ENCODE data around the gene ITM2B. TPM values are rescaled to one million over a fixed set of nuclear protein-coding genes. Genes with fewer than 3 reads are reported as not detected.

Gene ITM2B
- total and polyA plus RNA-seq, 5 donors from 2014 or later, result 324 to 1,148 (median 1,042) TPM

GRCh38 chr13:48230541-48230940 lies 2.5 kb upstream of the ITM2B start:
- peaks cover 4 to 49% (median 39%) of the 10 kb centered on the region in 4 donors for H3K4me1 Mint-ChIP-seq
- ATAC-seq (ENCODE audit: low read depth in 2 of 2) (no peak), DNase-seq (no peak)
- Histone ChIP-seq H3K36me3 (ENCODE audit: control insufficient read depth, insufficient read depth, low read length) (peaks cover 3% of the 10 kb centered on the region), H3K27ac (ENCODE audit: insufficient read depth, low read length, poor library complexity, severe bottlenecking) (no peak overlapping the region), H3K9me3 (ENCODE audit: control insufficient read depth in 2 of 2, low read length in 2 of 2) (no peaks in the 10 kb centered on the region), H3K4me1 (ENCODE audit: control insufficient read depth, insufficient read depth, low read length, poor library complexity, severe bottlenecking) (peaks cover 26% of the 10 kb centered on the region), H3K27me3 (ENCODE audit: control insufficient read depth, insufficient read depth, low read length) (peaks cover 6% of the 10 kb centered on the region), H3K4me3 (ENCODE audit: low read depth, low read length) (no peak overlapping the region)
- no peak overlapping the region for H3K4me3 Mint-ChIP-seq
- peak overlapping the region in 2 of 3 donors; percentile 50 to 99 for H3K27ac Mint-ChIP-seq
- no peaks in the 10 kb centered on the region for H3K9me3 Mint-ChIP-seq
- H3K27me3 Mint-ChIP-seq, result peaks cover 29% of the 10 kb centered on the region
- peaks cover 11% of the 10 kb centered on the region for H3K36me3 Mint-ChIP-seq

GRCh38 chr13:48231080-48231479 lies 1.9 kb upstream of the ITM2B start:
- peaks cover 16% of the 10 kb centered on the region for H3K36me3 Mint-ChIP-seq
- Histone ChIP-seq H3K27ac (ENCODE audit: insufficient read depth, low read length, poor library complexity, severe bottlenecking) (no peak overlapping the region), H3K4me1 (ENCODE audit: control insufficient read depth, insufficient read depth, low read length, poor library complexity, severe bottlenecking) (peaks cover 32% of the 10 kb centered on the region), H3K27me3 (ENCODE audit: control insufficient read depth, insufficient read depth, low read length) (peaks cover 6% of the 10 kb centered on the region), H3K4me3 (ENCODE audit: low read depth, low read length) (no peak overlapping the region), H3K36me3 (ENCODE audit: control insufficient read depth, insufficient read depth, low read length) (peaks cover 6% of the 10 kb centered on the region), H3K9me3 (ENCODE audit: control insufficient read depth in 2 of 2, low read length in 2 of 2) (no peaks in the 10 kb centered on the region)
- peak overlapping the region; percentile 98 to 99 (median 98) for H3K27ac Mint-ChIP-seq
- ATAC-seq (ENCODE audit: low read depth in 2 of 2) (no peak), DNase-seq (no peak)
- peak overlapping the region; percentile 90 to 100 (median 98) for H3K4me3 Mint-ChIP-seq
- peaks cover 26% of the 10 kb centered on the region for H3K27me3 Mint-ChIP-seq
- H3K4me1 Mint-ChIP-seq, result peaks cover 4 to 51% (median 43%) of the 10 kb centered on the region in 4 donors
- no peaks in the 10 kb centered on the region for H3K9me3 Mint-ChIP-seq

- Mint-ChIP-seq H3K9me3 (no peaks in the 10 kb centered on the region), H3K4me1 (peaks cover 4 to 58% (median 46%) of the 10 kb centered on the region in 4 donors), H3K4me3 (peak overlapping the region; percentile 97 to 100 (median 98)), H3K36me3 (peaks cover 24% of the 10 kb centered on the region), H3K27ac (peak overlapping the region; percentile 98 to 99 (median 98)), H3K27me3 (peaks cover 21% of the 10 kb centered on the region)
- DNase-seq (no peak), ATAC-seq (ENCODE audit: low read depth in 2 of 2) (no peak)
- H3K27ac ChIP-seq (ENCODE audit: insufficient read depth, low read length, poor library complexity, severe bottlenecking), result peak overlapping the region; percentile 92
- H3K4me3 ChIP-seq (ENCODE audit: low read depth, low read length), result peak overlapping the region; percentile 90
- peaks cover 40% of the 10 kb centered on the region for H3K4me1 ChIP-seq (ENCODE audit: control insufficient read depth, insufficient read depth, low read length, poor library complexity, severe bottlenecking)
- no peaks in the 10 kb centered on the region for H3K9me3 ChIP-seq (ENCODE audit: control insufficient read depth in 2 of 2, low read length in 2 of 2)
- H3K36me3 ChIP-seq (ENCODE audit: control insufficient read depth, insufficient read depth, low read length), result peaks cover 8% of the 10 kb centered on the region
- peaks cover 3% of the 10 kb centered on the region for H3K27me3 ChIP-seq (ENCODE audit: control insufficient read depth, insufficient read depth, low read length)
Observed at GRCh38 chr13:48231933-48232332, 1.1 kb upstream of the ITM2B start.

GRCh38 chr13:48232420-48233045 lies 473 bp upstream of the ITM2B start:
- peak overlapping the region; percentile 97 to 100 (median 98) for H3K4me3 Mint-ChIP-seq
- ATAC-seq (ENCODE audit: low read depth in 2 of 2) (peak in 1 of 2 donors; percentile 19), DNase-seq (no peak)
- Histone ChIP-seq H3K9me3 (ENCODE audit: control insufficient read depth in 2 of 2, low read length in 2 of 2) (no peaks in the 10 kb centered on the region), H3K36me3 (ENCODE audit: control insufficient read depth, insufficient read depth, low read length) (peaks cover 8% of the 10 kb centered on the region), H3K4me3 (ENCODE audit: low read depth, low read length) (peak overlapping the region; percentile 90), H3K4me1 (ENCODE audit: control insufficient read depth, insufficient read depth, low read length, poor library complexity, severe bottlenecking) (peaks cover 46% of the 10 kb centered on the region), H3K27ac (ENCODE audit: insufficient read depth, low read length, poor library complexity, severe bottlenecking) (peak overlapping the region; percentile 92), H3K27me3 (ENCODE audit: control insufficient read depth, insufficient read depth, low read length) (peaks cover 2% of the 10 kb centered on the region)
- peak overlapping the region; percentile 98 to 99 (median 98) for H3K27ac Mint-ChIP-seq
- H3K9me3 Mint-ChIP-seq, result no peaks in the 10 kb centered on the region
- peaks cover 15% of the 10 kb centered on the region for H3K27me3 Mint-ChIP-seq
- H3K36me3 Mint-ChIP-seq, result peaks cover 26% of the 10 kb centered on the region
- peaks cover 7 to 60% (median 49%) of the 10 kb centered on the region in 4 donors for H3K4me1 Mint-ChIP-seq

GRCh38 chr13:48233889-48234488 lies 983 bp downstream of the ITM2B start:
- Histone ChIP-seq H3K27me3 (ENCODE audit: control insufficient read depth, insufficient read depth, low read length) (no peaks in the 10 kb centered on the region), H3K4me1 (ENCODE audit: control insufficient read depth, insufficient read depth, low read length, poor library complexity, severe bottlenecking) (peaks cover 55% of the 10 kb centered on the region), H3K36me3 (ENCODE audit: control insufficient read depth, insufficient read depth, low read length) (peaks cover 10% of the 10 kb centered on the region), H3K27ac (ENCODE audit: insufficient read depth, low read length, poor library complexity, severe bottlenecking) (peak overlapping the region; percentile 92), H3K4me3 (ENCODE audit: low read depth, low read length) (peak overlapping the region; percentile 99), H3K9me3 (ENCODE audit: control insufficient read depth in 2 of 2, low read length in 2 of 2) (no peaks in the 10 kb centered on the region)
- Mint-ChIP-seq H3K9me3 (no peaks in the 10 kb centered on the region), H3K27ac (peak overlapping the region; percentile 98 to 99 (median 98)), H3K4me3 (peak overlapping the region; percentile 97 to 100 (median 98)), H3K27me3 (peaks cover 8% of the 10 kb centered on the region), H3K4me1 (peaks cover 14 to 67% (median 49%) of the 10 kb centered on the region in 4 donors), H3K36me3 (peaks cover 26% of the 10 kb centered on the region)
- DNase-seq, result no peak
- ATAC-seq (ENCODE audit: low read depth in 2 of 2), result peak in 1 of 2 donors; percentile 3

- DNase-seq (peak in 1 of 3 donors; percentile 56), ATAC-seq (ENCODE audit: low read depth in 2 of 2) (no peak)
- Mint-ChIP-seq H3K27me3 (peaks cover 8% of the 10 kb centered on the region), H3K4me3 (peak overlapping the region; percentile 97 to 100 (median 98)), H3K9me3 (no peaks in the 10 kb centered on the region), H3K36me3 (peaks cover 26% of the 10 kb centered on the region), H3K27ac (peak overlapping the region; percentile 84 to 99 (median 98)), H3K4me1 (peaks cover 14 to 71% (median 54%) of the 10 kb centered on the region in 4 donors)
- H3K27me3 ChIP-seq (ENCODE audit: control insufficient read depth, insufficient read depth, low read length), result no peaks in the 10 kb centered on the region
- peaks cover 61% of the 10 kb centered on the region for H3K4me1 ChIP-seq (ENCODE audit: control insufficient read depth, insufficient read depth, low read length, poor library complexity, severe bottlenecking)
- peak overlapping the region; percentile 99 for H3K4me3 ChIP-seq (ENCODE audit: low read depth, low read length)
- peak overlapping the region; percentile 92 for H3K27ac ChIP-seq (ENCODE audit: insufficient read depth, low read length, poor library complexity, severe bottlenecking)
- peaks cover 17% of the 10 kb centered on the region for H3K36me3 ChIP-seq (ENCODE audit: control insufficient read depth, insufficient read depth, low read length)
- no peaks in the 10 kb centered on the region for H3K9me3 ChIP-seq (ENCODE audit: control insufficient read depth in 2 of 2, low read length in 2 of 2)
Observed at GRCh38 chr13:48234566-48235340, 1.7 kb downstream of the ITM2B start.

GRCh38 chr13:48235341-48236135 lies 2.5 kb downstream of the ITM2B start:
- peaks cover 30% of the 10 kb centered on the region for H3K36me3 Mint-ChIP-seq

More at GRCh38 chr13:48235341-48236135, 2.5 kb downstream of the ITM2B start:
- no peaks in the 10 kb centered on the region for H3K27me3 ChIP-seq (ENCODE audit: control insufficient read depth, insufficient read depth, low read length)
- no peaks in the 10 kb centered on the region for H3K9me3 Mint-ChIP-seq
- H3K4me3 Mint-ChIP-seq, result peak overlapping the region; percentile 92 to 100 (median 98)
- ATAC-seq (ENCODE audit: low read depth in 2 of 2) (no peak), DNase-seq (peak in 1 of 3 donors; percentile 32)
- peak overlapping the region; percentile 92 for H3K27ac ChIP-seq (ENCODE audit: insufficient read depth, low read length, poor library complexity, severe bottlenecking)
- peaks cover 17 to 74% (median 59%) of the 10 kb centered on the region in 4 donors for H3K4me1 Mint-ChIP-seq
- H3K27me3 Mint-ChIP-seq, result peaks cover 8% of the 10 kb centered on the region
- peak overlapping the region; percentile 99 for H3K4me3 ChIP-seq (ENCODE audit: low read depth, low read length)
- no peaks in the 10 kb centered on the region for H3K9me3 ChIP-seq (ENCODE audit: control insufficient read depth in 2 of 2, low read length in 2 of 2)
- peaks cover 68% of the 10 kb centered on the region for H3K4me1 ChIP-seq (ENCODE audit: control insufficient read depth, insufficient read depth, low read length, poor library complexity, severe bottlenecking)
- peak overlapping the region; percentile 84 to 99 (median 92) for H3K27ac Mint-ChIP-seq
- peaks cover 21% of the 10 kb centered on the region for H3K36me3 ChIP-seq (ENCODE audit: control insufficient read depth, insufficient read depth, low read length)
